Retinal pigment epithelial cell (primary cell): ENCODE results near the gene PLLP.
"Not testable (repeated sequence)": the region's sequence is repeated elsewhere in the genome, so short reads cannot be mapped to it uniquely, and the experiment has no call there.

ENCODE experiments used
- DNase-seq: peaks from one replicate; pipeline ENCODE4 v3.0.0-alpha.2; 2010; ENCODE audit warnings: low read depth
- H3K4me3 ChIP-seq: 2 replicates; pipeline ENCODE4 v1.5.1; 2011; ENCODE audit warnings: mild to moderate bottlenecking, low read length, control low read depth, moderate library complexity
- CTCF ChIP-seq: conservative IDR thresholded peaks from 2 replicates; pipeline ENCODE4 v1.5.1; 2011; ENCODE audit warnings: low read depth, low read length, control low read depth, inconsistent platforms

The PLLP gene

DNA sequence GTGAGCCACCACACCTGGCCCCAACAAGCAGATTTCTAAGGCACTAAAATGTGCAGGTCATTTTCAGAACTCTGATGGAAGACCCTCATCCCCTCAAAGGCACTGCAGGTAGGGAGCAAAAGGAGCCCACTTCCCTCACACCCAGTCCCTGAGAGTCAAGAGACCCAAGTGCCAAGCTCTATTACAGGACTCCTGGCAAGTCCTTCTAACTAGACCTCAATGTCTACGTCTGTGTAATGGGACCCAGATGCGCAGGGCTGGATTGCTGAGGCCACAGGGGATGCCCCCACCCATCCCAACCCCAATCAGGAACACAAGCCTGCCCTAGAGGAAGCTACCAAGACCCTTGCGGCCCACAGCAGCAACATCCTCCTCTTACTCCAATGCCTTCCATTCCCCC is 2.7 kb downstream of the PLLP start:
- no peak overlapping the region for H3K4me3 ChIP-seq
- no peak for TF ChIP-seq CTCF
- no peak for DNase-seq

- no peak for DNase-seq
Measured at GRCh38 chr16:57279780-57280638, 4.5 kb downstream of the PLLP start.

DNA sequence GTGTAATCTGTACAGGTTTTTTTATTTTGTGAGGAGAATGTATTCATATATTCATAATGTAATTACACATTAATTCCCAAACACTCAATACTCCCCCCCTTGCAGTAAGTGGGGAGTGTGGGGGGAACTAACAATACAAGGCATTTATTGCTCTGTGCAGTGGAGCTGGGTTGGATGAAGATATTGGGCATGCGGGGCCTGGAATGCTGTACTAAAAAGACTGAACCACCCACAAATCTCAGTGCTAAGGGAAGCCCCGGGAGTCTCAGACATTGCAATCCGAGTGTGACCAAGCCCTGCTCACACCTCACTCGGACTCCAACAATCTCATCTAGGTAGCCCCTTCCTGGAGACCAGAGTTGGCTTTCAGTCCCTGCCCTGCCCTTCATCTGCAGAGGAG is 6.0 kb downstream of the PLLP start:
- TF ChIP-seq CTCF, result no peak
- no peak overlapping the region for H3K4me3 ChIP-seq
- DNase-seq, result no peak

More at GRCh38 chr16:57279780-57280638, 4.5 kb downstream of the PLLP start:
- no peak overlapping the region for H3K4me3 ChIP-seq
- TF ChIP-seq CTCF, result no peak

DNA sequence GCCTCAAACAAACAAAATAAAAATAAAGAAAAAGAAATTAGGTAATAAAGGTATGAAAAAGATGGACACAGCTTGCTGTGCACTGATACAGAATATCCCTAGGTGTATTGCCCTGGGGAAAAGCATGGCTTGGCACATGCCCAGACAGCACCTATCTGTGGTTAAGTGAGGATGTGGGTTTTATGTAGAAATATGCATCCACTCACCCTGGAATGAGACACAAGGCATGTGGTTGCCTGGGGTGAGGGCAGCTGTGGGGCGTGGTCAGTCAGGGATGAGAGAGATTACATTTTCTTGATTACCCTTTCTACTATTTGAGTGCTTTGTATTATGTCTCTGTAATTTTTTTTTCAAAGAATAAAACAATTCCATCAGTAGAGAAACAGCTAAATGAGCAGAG is 6.9 kb downstream of the PLLP start:
- DNase-seq, result no peak
- TF ChIP-seq CTCF, result no peak
- no peak overlapping the region for H3K4me3 ChIP-seq

- no peak overlapping the region for H3K4me3 ChIP-seq
- no peak for TF ChIP-seq CTCF
- no peak for DNase-seq
Measured at GRCh38 chr16:57276596-57276995, 7.9 kb downstream of the PLLP start.

DNA sequence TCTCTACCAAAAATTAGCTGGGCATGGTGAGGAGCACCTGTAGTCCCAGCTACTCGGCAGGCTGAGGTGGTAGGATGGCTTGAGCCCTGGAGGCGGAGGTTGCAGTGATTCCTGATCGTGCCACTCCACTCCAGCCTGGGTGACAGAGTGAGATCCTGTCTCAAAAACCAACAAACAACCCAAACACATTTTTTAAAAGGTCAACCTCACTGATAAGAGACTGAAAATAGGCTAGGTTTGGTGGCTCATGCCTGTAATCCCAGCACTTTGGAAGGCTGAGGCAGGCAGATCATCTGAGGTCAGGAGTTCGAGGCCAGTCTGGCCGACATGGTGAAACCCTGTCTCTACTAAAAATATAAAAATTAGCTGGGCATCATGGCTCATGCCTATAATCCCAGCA is 8.5 kb downstream of the PLLP start:
- not testable (repeated sequence) for H3K4me3 ChIP-seq, DNase-seq

DNA sequence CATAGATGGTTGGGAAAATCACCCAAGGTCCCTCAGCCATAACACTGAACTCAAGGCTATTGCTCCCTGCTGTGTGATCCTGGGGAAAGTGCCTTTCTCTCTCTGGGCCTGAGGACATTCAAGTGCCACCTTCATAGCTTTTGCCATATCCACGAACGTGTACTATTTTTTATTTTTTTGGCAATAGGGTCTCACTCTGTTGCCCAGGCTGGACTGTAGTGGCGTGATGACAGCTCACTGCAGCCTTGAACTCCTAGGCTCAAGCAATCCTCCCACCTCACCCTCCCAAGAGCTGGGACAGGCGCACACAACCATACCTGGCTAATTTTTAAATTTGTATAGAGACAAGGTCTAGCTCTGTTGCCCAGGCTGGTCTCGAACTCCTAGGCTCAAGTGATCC is 10.6 kb downstream of the PLLP start:
- DNase-seq, result no peak
- no peak for TF ChIP-seq CTCF
- H3K4me3 ChIP-seq, result no peak overlapping the region
